G401.6 (cell line): ENCODE measurements around the gene WDPCP.
"Not testable (repeated sequence)": the region's sequence is repeated elsewhere in the genome, so short reads cannot be mapped to it uniquely, and the experiment has no call there.

Experiments used
- FAIRE-seq: peaks from 2 replicates; lab custom pipeline; 2012; peaks lifted over from hg19 to GRCh38; lab: Jason Lieb, UNC

Gene WDPCP

DNA sequence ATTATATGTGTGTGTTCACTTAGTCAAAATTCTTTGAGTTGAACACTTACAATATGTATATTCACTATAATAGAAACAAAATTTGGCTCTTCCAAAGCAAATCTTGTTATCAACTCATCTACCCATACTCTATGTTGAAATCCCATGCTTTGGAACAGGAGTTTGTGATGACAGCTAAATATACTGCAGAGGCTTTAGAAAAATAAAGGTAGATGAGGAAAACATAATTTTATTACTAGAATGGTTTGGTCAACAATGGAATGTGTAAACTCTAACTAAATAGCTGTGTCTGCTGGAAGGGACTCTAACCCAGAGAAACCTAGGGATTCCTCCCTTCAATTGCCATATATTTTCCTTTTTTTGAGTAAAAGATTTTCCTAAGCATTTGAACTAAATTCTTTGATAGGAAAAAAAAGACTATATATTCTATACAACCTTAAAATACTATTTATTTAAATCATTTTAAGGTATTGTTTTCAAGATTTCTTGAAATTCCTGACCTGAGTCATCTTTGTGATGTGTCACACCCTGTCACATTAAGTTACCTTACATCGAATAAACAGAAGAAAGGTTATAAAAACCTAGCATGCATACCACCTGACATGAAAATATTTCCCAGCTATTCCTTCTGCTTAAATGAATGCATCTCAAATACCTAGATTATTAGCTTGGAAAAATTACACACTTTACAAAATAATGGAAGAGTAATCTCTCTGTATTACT lies 362.2 kb downstream of the WDPCP start:
- peak; percentile 33 for FAIRE-seq

DNA sequence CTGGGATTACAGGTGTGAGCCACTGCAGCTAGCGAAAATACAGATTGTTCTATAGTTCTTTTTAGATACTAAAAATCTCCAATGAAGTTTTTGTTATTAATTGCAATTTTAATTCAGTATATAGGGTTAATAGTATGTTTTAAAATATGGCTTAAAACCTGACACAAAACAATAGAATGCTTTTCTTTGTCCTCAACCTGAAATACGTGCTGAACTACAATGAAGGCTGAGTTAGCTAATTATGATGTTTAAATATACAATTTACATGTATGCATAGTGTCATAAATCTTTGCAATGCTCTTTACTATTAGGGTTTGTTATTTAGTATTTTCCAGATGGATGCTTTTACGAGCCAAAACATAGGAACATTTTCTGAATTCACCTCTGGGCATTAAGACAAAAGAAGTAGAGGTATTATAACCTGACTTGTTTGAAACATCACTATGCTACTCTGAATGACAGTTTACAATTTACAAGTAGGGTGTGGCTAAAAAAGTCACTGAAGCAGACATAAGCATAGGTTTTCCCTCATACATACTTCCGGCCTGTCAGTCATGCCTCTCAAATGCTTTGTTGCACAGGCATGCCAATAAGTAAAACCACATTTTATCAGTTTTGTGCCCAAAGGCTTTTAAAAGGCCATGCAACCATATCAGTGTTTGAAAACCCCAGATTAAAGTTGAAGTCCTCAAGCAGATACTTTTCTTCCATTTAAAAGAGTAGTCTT lies 369.3 kb downstream of the WDPCP start:
- no peak for FAIRE-seq

DNA sequence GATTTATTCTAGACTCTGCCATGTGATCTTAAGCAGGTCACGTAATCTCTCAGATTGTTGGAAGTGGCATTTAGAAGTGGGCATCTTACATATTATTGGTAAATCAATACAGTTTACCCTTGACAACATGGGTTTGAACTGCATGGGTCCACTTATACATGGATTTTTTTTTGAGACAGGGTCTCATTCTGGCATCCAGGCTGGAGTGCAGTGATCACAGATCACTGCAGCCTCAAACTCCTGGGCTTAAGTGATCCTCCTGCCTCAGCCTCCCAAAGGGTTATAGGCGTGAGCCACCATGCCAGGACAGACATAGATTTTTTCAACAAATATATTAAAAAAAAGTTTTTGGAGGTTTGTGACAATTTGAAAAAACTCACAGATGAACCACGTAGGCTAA lies 393.0 kb downstream of the WDPCP start:
- FAIRE-seq = no peak

DNA sequence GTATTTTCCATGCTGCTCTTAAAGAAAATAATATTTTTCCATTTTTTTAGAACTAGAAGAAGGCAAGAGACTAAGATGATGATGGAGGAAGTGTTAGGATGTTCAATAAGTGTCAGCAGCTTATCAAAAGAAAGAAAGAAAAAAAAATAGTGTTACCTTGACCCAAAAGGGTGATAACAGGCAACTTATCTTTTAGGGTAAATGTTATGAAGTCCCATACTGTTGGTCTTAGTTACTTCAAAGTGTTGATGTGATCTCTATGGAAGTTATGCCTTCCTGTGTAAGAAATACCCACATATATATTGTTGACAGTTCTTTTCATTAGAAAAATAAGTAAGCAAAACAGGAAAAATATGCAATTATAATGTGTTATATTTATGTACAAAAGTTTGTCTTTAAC lies 394.1 kb downstream of the WDPCP start:
- FAIRE-seq = no peak

DNA sequence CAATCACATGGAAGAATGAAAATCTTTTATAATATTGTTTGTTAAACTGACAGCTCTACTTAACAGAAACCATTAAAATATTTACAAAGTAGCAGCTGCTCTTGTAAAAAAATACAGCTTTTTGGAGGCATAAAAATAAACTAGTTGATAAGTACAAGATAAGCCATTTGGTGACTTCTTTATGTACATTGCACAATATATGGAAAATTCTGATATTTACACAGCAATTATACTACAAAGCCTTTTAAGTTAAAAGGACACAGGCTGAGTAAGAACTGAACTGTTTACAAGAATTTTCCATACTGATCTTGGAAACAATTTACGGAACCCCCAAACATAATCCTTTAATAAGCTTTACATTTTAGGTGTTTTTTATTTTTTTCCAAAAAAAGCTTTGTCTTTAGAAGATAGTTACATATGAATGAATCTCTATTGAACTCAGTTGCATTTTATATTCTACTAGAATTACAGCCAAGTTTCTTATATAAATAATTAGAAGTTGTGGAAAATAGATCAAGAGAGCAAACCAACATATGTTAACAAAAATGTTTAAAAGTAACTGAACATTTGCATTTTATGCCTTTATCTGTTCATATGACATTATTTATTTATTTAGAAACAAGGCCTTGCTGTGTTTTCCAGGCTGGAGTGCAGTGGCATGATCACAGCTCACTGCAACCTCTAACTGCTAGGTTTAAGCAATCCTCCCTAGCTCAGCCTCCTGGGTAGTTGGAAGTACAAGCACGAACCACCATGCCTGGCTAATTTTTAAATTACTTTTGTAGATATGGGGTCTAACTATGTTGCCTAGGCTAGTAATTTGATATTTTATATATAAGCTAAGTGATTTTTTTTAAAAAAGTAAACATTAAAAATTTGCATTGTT lies 395.1 kb downstream of the WDPCP start:
- FAIRE-seq = peak; percentile 55

DNA sequence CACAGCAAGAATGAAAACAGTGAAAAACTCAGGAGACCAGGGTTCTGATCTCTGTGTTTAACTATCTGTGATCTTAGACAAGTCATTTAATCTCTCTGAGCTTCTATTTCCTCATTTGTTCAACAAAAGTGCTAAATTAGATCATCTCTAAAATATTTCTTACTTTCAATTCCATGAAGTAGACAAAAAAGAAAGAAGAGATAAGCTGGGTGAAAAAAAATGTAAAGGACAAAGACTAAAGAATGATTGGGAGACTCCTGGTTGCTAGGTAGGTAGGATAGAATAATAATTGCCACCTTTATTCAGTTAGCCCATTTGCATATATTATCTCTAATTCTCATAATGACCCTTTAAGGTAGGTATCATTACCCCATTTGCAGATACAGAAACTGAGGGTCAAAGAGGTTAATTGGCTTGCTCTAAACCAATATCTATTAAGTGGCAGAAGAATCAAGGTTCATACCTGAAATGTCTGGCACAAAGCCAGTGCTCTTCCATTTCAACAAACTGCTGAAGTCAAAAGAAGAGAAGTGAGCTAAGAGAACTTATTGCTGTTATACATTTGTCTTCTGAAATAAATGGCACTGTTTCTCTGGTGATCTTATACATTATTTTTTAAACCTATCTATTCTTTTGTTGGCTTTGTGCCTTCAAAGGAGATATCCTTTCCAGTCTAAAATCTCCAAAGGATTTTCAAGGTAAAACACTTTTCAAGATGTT lies 395.9 kb downstream of the WDPCP start:
- no peak for FAIRE-seq

DNA sequence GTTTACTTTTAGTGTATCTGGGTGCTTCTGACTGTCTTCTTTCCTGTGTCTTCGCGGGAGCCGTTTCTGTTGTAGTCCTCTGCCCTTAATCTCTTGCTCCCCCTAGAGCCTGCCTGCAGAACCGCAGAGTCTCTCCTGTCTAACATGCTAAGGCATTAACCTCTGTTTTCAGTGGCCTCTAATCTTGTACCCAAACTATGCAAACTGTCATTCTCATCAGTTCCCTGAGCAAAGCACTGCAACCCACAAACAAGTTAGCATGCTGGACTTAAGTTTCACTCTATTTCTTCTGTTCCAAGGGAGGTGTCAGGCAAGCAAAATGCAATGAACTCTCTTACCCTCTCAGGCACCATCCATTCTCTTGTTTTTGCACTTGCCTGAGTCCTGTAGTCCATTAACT lies 399.3 kb downstream of the WDPCP start:
- FAIRE-seq = no peak

DNA sequence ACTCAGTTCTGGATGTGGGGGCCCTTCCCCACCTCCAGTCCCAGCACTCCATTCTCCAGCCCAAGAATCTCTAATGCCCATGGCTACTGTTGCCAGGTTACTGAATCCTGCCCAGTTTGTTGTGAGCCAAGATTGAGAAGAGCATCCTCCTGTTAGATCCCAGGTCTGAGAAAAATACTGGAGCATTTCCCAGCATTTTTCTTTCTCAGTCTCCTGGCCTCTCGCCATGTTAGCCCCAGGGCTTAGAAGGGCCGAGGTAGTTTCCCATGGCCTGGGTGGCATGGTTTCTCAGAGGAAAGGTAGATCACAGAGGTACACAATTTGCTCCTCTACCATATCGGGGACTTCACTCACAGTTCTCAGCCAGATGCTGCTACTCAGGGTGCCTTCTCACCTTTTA lies 401.9 kb downstream of the WDPCP start:
- no peak for FAIRE-seq

DNA sequence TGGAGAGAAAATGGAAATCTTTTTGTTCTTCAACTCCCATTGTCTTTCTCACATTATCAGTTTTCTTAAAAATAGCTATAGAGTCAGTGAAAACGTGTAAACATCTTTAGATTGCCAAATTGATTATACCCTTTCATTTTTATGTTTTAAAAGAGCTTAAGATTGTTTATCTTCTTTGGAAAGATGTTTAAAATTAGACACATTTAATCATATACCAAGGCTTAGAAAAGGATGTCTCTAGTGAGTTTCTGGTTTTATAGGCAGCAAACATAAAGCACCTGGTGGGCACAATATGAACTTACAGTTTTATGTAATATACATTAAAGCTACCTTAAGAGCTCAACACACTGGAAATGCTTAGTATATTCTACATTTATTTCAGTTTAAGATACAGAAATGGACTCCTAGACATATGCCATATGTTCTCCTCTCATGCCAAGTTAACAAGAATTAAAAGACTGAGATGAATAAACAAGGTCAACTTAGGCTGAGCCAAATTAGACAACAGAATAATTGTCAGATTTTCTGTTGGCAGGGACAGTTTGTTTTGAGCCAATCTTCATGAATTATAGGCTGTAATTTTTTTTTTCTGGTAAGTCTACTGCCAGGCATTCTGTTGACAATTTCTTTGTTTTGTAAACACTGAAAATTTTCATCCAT lies 425.0 kb downstream of the WDPCP start:
- no peak for FAIRE-seq

DNA sequence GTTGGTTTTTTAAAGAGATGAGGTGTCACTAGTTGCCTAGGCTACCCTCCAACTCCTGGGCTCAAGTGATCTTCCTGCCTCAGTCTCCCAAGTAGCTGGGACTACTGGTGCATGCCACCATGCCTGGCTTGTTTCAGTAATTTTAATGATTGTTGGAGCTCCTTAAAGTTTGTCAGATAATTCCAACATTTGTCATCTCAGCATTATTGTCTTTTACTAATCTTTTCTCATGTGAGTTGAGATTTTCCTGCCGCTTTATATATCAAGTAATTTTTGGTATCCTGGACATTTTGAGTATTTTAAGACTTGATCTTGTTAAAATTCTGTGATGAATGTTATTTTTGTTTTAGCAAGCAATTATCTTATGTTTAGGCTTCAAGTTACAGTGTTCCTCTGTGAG lies 429.0 kb downstream of the WDPCP start:
- FAIRE-seq = no peak

DNA sequence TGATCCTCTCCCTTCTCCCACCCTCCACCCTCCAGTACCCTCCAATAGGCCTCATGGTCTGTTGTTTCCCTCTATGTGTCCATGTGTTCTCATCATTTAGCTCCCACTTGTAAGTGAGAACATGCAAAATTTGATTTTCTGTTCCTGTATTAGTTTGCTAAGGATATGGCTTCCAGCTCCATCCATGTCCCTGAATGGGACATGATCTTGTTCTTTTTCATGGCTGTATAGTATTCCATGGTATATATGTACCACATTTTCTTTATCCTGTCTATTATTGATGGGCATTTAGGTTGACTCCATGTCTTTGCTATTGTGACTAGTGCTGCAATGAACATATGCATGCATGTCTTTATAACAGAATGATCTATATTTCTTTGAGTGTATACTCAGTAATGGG lies 451.6 kb downstream of the WDPCP start:
- FAIRE-seq = not testable (repeated sequence)

DNA sequence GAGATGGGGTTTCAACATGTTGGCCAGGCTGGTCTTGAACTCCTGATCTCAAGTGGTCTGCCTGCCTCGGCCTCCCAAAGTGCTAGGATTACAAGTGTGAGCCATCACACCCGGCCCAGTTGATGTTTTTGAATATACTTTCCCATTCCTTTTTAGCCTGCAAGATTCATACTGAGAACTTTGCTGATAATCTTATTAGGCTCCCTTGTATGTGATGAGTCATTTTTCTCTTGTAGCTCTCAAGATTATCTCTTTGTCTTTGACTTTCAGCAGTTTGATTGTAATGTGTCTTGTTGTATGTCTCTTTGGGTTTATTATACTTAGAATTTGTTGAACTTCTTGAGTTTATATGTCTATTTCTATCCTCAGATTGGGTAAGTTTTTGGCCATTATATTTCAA lies 456.3 kb downstream of the WDPCP start:
- no peak for FAIRE-seq

DNA sequence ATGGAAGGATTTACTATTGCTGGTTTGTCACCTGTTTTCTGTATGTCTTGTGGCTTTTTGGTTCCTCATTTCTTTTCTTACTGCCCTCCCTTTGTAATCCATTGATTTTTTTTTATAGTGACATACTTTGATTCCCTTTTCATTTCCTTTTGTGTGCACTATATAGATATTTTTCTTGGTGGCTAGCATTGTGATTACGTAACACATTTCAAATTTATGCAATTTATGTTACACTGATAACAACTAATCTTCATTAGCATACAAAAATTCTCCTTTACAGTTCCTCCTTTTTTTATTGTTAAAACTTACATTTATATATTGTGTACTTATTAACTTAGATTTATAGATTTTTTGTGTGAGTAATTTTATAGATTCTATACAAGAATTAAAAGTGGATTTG lies 457.1 kb downstream of the WDPCP start:
- FAIRE-seq = no peak

DNA sequence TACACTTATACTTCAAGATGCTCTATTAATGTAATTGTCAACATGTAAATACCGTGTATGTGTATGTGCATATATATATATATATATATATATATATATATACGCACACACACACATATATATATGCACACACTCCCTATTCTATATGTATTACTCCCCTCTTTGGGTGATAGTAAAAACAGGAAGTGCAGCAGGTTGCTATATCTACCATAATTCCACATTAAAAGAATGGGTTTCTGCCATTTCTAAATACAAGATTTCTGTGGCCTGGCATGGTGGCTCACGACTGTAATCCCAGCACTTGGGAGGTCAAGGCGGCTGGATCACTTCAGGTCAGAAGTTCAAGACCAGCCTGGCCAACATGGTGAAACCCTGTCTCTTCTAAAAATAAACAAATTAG lies 460.7 kb downstream of the WDPCP start:
- no peak for FAIRE-seq

DNA sequence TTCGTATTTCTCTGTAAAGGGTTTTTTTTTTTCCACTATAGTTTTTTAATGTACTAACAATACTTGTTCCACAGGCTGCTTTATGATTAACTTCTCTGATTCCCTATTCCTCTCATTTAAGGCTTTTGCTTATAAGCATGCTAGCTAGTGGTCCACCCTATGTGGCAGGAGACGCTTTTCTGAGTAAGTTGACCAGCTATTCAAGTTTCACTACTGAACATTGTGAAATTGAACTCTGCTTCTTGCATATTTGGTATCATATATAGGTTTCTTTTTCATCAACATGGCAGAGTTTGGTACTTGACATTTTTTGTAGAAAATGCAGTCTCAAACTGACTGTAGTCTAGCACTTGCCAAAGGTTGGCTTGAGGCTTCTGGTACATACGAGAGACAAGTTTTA lies 463.4 kb downstream of the WDPCP start:
- no peak for FAIRE-seq

DNA sequence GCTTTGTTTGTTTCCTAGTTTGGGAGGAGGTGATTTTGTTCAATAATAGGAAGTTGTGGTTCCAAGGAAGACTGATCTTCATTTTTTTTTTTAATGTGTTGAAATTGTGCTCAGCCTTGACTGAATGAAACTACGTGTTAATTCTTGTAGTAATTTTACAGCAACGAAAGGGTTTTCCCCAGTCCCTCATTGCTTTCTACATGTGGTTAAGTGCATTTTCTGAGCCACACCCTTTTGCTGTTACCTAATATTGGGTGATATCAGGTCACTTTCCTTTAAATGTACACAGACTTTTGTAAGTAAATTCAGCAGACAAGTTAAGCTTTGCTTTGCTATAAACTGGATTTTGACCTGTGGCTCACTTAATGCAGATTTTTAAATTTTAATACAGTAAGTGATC lies 464.1 kb downstream of the WDPCP start:
- FAIRE-seq = no peak

DNA sequence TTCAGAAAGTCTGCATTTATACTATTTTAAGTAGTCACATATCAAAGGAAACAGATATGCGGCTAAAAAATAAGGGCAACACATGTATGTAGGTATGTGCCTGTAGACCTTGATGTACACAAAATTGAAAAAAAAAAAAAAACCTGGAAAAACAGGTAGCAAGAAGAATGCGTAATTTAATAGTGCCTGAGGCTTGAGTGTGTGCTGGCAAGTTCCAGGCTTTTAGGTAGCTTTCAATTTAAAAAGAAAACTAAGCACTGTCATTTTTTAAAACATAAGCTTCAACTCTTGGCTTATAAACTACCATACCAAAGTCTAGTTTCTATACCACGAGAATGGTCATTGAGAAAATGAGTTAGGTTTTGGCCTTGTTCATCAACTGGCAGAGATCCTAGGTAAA lies 465.4 kb downstream of the WDPCP start:
- peak; percentile 3 for FAIRE-seq

DNA sequence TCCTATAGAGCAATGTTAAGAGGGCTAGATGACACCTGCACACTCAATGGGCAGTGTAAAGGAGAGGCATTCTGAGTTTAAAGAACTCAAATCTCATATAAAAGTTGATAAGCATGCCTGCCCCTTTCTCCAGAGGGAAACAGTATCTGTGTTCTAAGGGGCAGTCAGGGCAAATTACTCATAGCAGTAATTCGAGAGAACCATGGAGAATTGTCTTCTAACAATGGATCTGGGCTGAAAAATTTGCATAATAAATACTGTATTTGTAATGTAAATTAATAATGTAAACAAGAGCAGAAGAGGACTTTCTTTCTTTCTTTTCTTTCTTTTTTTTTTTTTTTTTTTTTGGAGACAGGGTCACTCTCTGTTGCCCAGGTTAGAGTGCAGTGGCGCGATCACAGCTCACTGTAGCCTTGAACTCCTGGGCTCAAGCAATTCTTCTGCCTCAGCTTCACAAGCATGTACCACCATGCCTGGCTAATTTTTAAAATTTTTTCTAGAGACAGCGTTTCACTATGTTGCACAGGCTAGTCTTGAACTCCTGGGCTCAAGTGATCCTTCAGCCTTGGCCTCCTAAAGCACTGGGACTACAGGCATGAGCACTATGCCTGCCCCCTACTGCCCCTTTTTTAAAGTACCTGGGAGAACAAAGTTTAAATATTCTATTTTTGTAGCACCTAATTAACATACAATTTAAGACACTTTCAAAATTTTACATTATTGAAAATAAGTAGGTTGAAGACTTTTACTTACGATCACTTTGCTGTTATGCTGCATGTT lies 467.0 kb downstream of the WDPCP start:
- FAIRE-seq = no peak

DNA sequence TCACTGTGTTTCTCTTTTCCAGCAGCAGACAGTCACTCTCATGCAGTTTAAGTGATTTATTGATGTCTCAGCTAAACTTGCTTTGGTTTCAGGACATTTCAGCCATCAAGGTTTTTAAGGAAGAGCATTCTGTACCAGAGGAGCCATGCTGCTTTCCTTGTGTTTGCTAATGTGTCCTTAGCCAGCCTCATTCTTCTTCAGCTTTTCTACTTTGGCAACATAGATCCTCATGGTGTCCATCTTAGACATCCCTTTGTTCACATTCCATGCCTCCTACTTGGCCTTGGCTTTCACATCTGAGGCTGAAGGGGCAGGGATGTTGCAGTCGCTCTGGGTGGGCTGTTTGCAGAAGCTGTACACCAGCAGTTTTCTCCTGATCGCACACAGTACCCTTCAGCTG lies 469.5 kb downstream of the WDPCP start:
- no peak for FAIRE-seq

DNA sequence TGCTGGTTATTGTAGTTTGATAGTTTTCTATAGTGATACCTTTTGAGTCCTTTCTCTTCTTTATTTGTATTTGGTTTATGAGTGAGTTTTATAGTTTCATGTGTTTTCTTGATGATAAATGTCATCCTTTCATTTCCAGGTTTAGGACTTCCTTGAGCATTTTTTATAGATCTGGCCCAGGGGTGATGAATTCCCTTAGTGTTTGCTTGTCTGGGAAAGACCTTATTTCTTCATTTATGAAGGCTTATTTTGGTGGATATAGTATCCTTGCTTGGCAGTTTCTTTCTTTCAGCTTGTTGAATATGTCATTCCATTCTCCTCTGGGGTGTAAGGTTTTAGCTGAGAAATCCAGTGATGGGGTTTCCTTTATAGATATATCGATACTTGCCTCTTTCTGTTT lies 483.8 kb downstream of the WDPCP start:
- no peak for FAIRE-seq

DNA sequence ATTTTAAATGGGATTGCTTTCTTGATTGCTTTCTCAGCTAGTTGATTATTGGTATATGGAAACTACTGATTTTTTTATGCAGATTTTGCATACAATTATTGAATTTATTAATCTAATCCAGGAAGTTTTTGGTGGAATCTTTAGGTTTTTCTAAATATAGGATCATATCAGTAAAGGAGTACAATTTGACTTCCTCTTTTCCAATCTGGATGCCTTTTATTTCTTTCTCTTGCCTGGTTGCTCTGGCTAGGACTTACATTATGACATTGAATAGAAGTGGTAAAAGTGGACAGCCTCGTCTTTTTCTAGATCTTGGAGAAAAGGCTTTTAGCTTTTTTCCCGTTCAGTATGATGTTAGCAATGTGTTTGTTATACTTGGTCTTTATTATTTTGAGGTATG lies 486.3 kb downstream of the WDPCP start:
- no peak for FAIRE-seq
